HepG2 (cell line): ENCODE data around the gene HOMEZ. TPM values are rescaled to one million over a fixed set of nuclear protein-coding genes. Genes with fewer than 3 reads are reported as not detected.
A peak's percentile ranks its signal among the peaks of the same experiment; 100 is the strongest.

Experiments used
- CHCHD3 ChIP-seq: sonication (generic); formaldehyde crosslinking; IDR thresholded peaks from 2 replicates; pipeline ENCODE4 v1.8.0; 2022; ENCODE audit warnings: mild to moderate bottlenecking, missing genetic modification reagents, moderate library complexity
- KDM5A ChIP-seq: fragments of 200-600 bp; sonication (generic); IDR thresholded peaks from 2 replicates; pipeline ENCODE4 v1.7.0; 2018; ENCODE audit warnings: antibody characterized with exemption, mild to moderate bottlenecking, low read length, borderline replicate concordance
- NFE2L1 ChIP-seq: sonication (generic); formaldehyde crosslinking; IDR thresholded peaks from 2 replicates; pipeline ENCODE4 v1.4.0; 2020; ENCODE audit warnings: missing genetic modification reagents, mild to moderate bottlenecking, borderline replicate concordance
- NR2F6 ChIP-seq, 2 experiments: IDR thresholded peaks; 2 replicates each; pipeline ENCODE4 v1.6.1; 2016; ENCODE audit warnings: antibody characterized with exemption in 1 of 2, mild to moderate bottlenecking in 1 of 2
- RAD21 ChIP-seq: fragments of 450-650 bp; formaldehyde crosslinking; IDR thresholded peaks from 2 replicates; pipeline ENCODE4 v1.5.0; 2020; ENCODE audit warnings: mild to moderate bottlenecking
- TBX2 ChIP-seq: sonication (generic); formaldehyde crosslinking; IDR thresholded peaks from 2 replicates; pipeline ENCODE4 v1.5.0; 2020; ENCODE audit warnings: missing genetic modification reagents, mild to moderate bottlenecking, borderline replicate concordance
- ZFP90 ChIP-seq: sonication (generic); formaldehyde crosslinking; IDR thresholded peaks from 2 replicates; pipeline ENCODE4 v1.8.0; 2022; ENCODE audit warnings: missing genetic modification reagents, mild to moderate bottlenecking, inconsistent platforms, borderline replicate concordance
- ZNF318 ChIP-seq: sonication (generic); formaldehyde crosslinking; IDR thresholded peaks from 2 replicates; pipeline ENCODE4 v1.4.0; 2020; ENCODE audit warnings: mild to moderate bottlenecking, missing genetic modification reagents
- ZNF781 ChIP-seq: sonication (generic); formaldehyde crosslinking; IDR thresholded peaks from 2 replicates; pipeline ENCODE4 v1.5.1; 2020; ENCODE audit warnings: borderline replicate concordance, mild to moderate bottlenecking, missing genetic modification reagents; ENCODE audit errors: not compliant biosample characterization
- ZNF800 ChIP-seq: sonication (generic); formaldehyde crosslinking; IDR thresholded peaks from 2 replicates; pipeline ENCODE4 v1.4.0; 2020; ENCODE audit warnings: missing genetic modification reagents
- ZNF816 ChIP-seq: sonication (generic); formaldehyde crosslinking; IDR thresholded peaks from 2 replicates; pipeline ENCODE4 v1.8.0; 2022; ENCODE audit warnings: missing genetic modification reagents, mild to moderate bottlenecking, borderline replicate concordance
- ZNF879 ChIP-seq: sonication (generic); formaldehyde crosslinking; IDR thresholded peaks from 2 replicates; pipeline ENCODE4 v1.8.1; 2023; ENCODE audit warnings: missing genetic modification reagents
- polyA plus RNA-seq, 8 experiments: library from polyadenylated mRNA; depleted of rRNA in 3 of 8; stranded (reverse) in 7 of 8; unstranded in 1 of 8; fragments of >200 nt; fragmentation: Illumina TruSeq in 4 of 8; extraction: Trizol in 4 of 8; gene quantifications; 2 replicates each; pipeline versions ENCODE4 v1.2.1 to v1.2.3, GENCODE V29; 2011 to 2016; ENCODE audit warnings: low read depth in 4 of 8, missing spikeins in 1 of 8, mixed read lengths in 1 of 8; ENCODE audit not compliant: insufficient read depth in 1 of 8
- total RNA-seq, 5 experiments: library from RNA; depleted of rRNA; stranded (reverse); fragments of >200 nt; fragmentation: Illumina TruSeq; extraction: Trizol; gene quantifications; 2 replicates each; pipeline ENCODE4 v1.2.3, GENCODE V29; 2016; ENCODE audit warnings: low read depth in 1 of 5
- TF ChIP-seq, protein P1 (sequence below): sonication (generic); formaldehyde crosslinking; IDR thresholded peaks from 2 replicates; pipeline ENCODE4 v1.4.0; 2020; ENCODE audit warnings: missing genetic modification reagents

HOMEZ gene
- total and polyA plus RNA-seq, 2 of the 13 experiments (the other 11 are each of a cell fraction or from before 2014, with no cell fraction given) = 14.5 to 31.8 TPM

GRCh38 chr14:23302290-23303225, 16.6 kb upstream of the HOMEZ start, which contains the start of gene PPP1R3E (continued):
- TF ChIP-seq ZFP90 (CRISPR knock-in tag) = peak; percentile 29
- TF ChIP-seq ZNF879 = peak; percentile 91
- TF ChIP-seq, protein P1, sequence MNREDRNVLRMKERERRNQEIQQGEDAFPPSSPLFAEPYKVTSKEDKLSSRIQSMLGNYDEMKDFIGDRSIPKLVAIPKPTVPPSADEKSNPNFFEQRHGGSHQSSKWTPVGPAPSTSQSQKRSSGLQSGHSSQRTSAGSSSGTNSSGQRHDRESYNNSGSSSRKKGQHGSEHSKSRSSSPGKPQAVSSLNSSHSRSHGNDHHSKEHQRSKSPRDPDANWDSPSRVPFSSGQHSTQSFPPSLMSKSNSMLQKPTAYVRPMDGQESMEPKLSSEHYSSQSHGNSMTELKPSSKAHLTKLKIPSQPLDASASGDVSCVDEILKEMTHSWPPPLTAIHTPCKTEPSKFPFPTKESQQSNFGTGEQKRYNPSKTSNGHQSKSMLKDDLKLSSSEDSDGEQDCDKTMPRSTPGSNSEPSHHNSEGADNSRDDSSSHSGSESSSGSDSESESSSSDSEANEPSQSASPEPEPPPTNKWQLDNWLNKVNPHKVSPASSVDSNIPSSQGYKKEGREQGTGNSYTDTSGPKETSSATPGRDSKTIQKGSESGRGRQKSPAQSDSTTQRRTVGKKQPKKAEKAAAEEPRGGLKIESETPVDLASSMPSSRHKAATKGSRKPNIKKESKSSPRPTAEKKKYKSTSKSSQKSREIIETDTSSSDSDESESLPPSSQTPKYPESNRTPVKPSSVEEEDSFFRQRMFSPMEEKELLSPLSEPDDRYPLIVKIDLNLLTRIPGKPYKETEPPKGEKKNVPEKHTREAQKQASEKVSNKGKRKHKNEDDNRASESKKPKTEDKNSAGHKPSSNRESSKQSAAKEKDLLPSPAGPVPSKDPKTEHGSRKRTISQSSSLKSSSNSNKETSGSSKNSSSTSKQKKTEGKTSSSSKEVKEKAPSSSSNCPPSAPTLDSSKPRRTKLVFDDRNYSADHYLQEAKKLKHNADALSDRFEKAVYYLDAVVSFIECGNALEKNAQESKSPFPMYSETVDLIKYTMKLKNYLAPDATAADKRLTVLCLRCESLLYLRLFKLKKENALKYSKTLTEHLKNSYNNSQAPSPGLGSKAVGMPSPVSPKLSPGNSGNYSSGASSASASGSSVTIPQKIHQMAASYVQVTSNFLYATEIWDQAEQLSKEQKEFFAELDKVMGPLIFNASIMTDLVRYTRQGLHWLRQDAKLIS (CRISPR knock-in tag) = peak; percentile 69; the same call in 1 of the 2 replicates
- TF ChIP-seq NFE2L1 (CRISPR knock-in tag) = no peak
- no peak for TF ChIP-seq ZNF781 (CRISPR knock-in tag)
- peak; percentile 50; the same call in 1 of the 2 replicates for TF ChIP-seq NR2F6 (IDR thresholded peaks at IDR 0.05)
- TF ChIP-seq NR2F6 (CRISPR knock-in tag; IDR thresholded peaks at IDR 0.05) = peak; percentile 46; the same call in 1 of the 2 replicates
- TF ChIP-seq KDM5A = peak; percentile 57; the same call in 1 of the 2 replicates
- TF ChIP-seq CHCHD3 = peak; percentile 99; the same call in 1 of the 2 replicates
- TF ChIP-seq ZNF318 (CRISPR knock-in tag) = peak; percentile 19; the same call in 1 of the 2 replicates
- peak; percentile 77; the same call in 1 of the 2 replicates for TF ChIP-seq TBX2
- TF ChIP-seq ZNF800 (CRISPR knock-in tag) = peak; percentile 45
- TF ChIP-seq ZNF816 (CRISPR knock-in tag) = no peak
- 0 out of 2 replicates have a peak, but pooled peaks have one; percentile 3 for TF ChIP-seq RAD21 (CRISPR knock-in tag)
